ENCODE results near the gene RUSF1.
"Not testable (repeated sequence)": the region's sequence is repeated elsewhere in the genome, so short reads cannot be mapped to it uniquely, and the experiment has no call there.

The RUSF1 gene

DNA sequence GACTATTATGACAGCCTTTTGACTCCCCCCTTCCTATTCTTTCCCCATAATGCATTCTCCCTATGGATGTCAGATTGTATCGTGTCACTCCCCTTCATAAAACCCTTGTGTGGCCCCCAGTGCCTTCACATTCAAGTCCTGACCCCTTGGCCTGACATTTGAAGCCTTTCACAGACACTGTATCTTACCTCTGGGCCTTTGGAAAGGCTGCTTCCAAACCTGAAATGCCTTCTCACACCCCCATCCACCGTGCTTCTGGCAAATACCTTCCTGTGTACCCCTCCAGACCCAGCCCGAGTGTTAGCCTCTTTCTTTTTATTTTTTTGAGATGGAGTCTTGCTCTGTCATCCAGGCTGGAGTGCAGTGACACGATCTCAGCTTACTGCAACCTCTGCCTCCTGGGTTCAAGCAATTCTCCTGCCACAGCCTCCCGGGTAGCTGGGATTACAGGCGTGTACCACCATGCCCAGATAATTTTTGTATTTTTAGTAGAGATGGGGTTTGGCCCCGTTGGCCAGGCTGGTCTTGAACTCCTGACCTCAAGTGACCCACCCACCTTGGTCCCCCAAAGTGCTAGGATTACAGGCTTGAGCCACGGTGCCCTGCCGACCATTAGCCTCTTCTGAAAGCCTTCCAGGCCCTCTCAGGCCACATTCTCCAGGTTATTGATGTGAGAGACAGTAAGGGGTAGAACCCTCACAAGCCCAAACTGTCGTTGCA lies 46.8 kb downstream of the RUSF1 start:
- Mint-ChIP-seq H3K4me3 (no peak overlapping the region), H3K27ac (peak overlapping the region; percentile 66), H3K36me3 (ENCODE audit: low read depth) (peaks cover 16% of the 10 kb centered on the region), H3K27me3 (ENCODE audit: low read depth) (no peaks in the 10 kb centered on the region), H3K4me1 (ENCODE audit: low read depth) (peaks cover 24% of the 10 kb centered on the region), H3K9me3 (no peaks in the 10 kb centered on the region)

GRCh38 chr16:31460582-31461002 lies 47.6 kb downstream of the RUSF1 start:
- H3K4me3 Mint-ChIP-seq, result no peak overlapping the region
- no peaks in the 10 kb centered on the region for H3K9me3 Mint-ChIP-seq
- H3K4me1 Mint-ChIP-seq (ENCODE audit: low read depth), result peaks cover 30% of the 10 kb centered on the region
- no peaks in the 10 kb centered on the region for H3K27me3 Mint-ChIP-seq (ENCODE audit: low read depth)
- peaks cover 17% of the 10 kb centered on the region for H3K36me3 Mint-ChIP-seq (ENCODE audit: low read depth)
- peak overlapping the region; percentile 82 for H3K27ac Mint-ChIP-seq

DNA sequence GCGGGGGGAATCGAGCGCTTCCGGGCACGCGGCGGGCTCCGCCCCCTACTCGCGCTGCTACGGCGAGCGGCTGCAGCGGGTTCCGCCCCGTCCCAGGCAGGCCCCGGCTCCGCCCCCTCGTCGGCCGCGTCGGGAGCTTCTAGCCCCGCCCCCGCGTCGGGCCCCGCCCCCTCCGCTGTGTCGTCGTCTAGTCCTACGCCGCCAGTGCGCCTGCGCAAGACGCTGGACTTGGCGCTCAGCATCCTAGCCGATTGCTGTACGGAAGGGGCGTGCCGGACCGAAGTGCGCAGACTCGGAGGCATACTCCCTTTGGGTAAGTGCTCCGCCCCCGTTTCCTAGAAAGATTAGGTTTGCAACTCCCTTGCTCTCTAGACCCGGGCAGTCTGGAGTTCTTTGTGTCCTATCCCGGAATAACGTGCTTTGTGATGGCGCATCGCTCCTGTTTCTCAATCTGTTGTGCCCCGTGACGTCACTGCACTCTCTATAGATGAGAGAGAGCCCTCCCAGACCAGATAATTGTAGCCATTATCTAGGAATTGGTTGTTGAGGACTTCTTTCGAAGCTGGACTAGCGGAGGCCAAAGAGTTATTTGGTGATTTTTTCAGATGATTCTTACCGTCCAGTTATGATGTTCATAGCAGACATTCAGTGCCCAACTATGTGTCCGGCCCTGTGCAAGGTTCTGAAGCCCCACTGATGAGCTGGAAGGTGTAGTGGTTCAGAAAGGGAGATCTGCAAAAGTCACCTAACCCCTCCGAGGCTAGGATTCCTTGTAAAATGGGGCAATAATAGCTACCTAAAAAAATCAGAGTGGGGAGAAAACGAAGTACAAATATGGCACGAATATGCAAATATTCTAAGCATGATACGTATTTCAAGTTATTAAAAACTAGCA lies 48.3 kb downstream of the RUSF1 start:
- Mint-ChIP-seq H3K4me1 (ENCODE audit: low read depth) (peaks cover 34% of the 10 kb centered on the region), H3K36me3 (ENCODE audit: low read depth) (peaks cover 17% of the 10 kb centered on the region), H3K27ac (peak overlapping the region; percentile 96)

DNA sequence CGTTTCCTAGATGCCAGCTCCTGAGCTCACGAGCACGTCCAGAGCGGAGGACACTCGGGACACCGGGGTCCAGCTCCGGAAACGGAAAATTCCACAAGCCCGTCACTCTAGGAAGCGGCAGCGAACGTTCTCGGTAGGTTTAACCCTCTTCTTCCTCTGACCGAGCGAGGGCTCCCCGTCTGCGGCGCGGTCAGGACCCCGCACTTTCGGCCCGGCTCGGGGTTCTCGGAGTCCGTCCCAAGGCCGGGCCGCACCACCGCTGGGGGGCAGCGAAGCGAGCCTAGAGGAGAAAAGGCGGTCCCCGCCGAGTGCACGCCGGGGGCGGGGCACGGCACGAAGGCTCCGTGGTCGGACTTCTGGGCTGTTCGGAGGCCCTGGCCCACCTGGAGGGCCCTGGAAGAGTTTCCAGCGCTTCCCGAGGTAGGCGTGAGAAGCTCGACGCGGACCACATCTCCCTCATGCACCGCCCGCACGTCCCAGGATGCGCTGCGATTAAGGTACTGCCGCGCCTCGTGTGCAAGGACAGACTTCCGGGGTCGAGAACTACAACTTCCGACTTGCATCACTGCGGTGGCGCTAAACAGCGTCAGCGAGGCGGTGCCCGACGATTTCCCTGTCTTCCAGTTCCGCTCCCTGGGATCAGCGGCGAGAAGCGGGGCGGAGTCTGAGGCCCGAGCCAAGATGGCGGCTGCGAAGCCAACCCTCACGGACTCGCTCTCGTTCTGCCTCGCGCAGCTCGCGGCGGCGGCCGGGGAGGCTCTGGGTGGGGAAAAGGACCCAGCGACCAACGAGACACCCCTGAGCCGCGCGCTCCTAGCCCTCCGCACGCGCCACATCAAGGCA lies 49.1 kb downstream of the RUSF1 start, which contains the start of gene ARMC5:
Gene ARMC5, plus strand, starts transcription at position 658 of the 843 bp plus-strand sequence. Its CDS starts 24 bp downstream, at position 682.
- Mint-ChIP-seq H3K4me1 (ENCODE audit: low read depth) (peaks cover 35% of the 10 kb centered on the region), H3K9me3 (no peaks in the 10 kb centered on the region), H3K36me3 (ENCODE audit: low read depth) (peaks cover 15% of the 10 kb centered on the region), H3K27ac (peak within 1 kb of the TSS; percentile 96), H3K27me3 (ENCODE audit: low read depth) (no peaks in the 10 kb centered on the region), H3K4me3 (peak within 1 kb of the TSS; percentile 87)

More for the DNA sequence above, 48.3 kb downstream of the RUSF1 start:
- H3K4me3 Mint-ChIP-seq, result peak overlapping the region; percentile 87
- no peaks in the 10 kb centered on the region for H3K27me3 Mint-ChIP-seq (ENCODE audit: low read depth)
- no peaks in the 10 kb centered on the region for H3K9me3 Mint-ChIP-seq

DNA sequence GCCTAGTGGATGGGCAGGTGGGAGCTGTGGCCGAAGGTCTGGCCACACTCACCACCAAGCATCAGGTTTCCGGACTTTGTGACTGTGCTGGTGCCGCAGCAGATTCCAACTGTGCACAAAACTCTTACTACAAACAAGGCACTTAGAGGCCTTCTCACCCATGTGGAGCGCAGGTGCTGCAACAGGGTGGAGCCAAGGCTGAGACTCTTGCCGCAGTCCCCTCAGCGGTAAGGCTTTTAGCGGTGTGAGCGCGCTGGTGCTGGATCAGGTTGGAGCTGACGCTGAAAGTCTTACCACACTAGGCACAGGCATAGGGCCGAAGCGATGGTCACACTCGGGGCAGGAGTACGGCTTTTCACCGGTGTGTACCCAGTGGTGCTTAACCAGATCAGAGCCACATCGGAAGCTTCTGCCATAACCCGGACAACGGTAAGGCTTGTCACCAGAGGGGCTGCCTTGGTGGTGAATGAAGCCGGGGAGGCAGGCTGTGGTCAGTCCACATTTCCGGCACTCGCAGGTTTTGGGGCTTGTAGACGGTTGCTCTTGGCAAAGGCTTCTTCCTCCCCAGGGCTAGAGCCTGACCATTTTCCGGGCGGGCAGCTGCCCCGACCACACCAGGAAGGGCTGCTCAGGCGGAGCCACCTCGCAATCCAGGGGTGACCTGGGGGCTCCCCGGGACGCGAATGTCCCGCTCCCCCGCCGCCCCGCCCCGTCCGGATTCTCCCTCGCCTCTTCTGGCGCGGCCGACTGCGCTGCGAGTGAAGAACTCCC lies 49.9 kb downstream of the RUSF1 start:
- H3K27ac Mint-ChIP-seq, result peak overlapping the region; percentile 96
- no peaks in the 10 kb centered on the region for H3K27me3 Mint-ChIP-seq (ENCODE audit: low read depth)
- H3K4me1 Mint-ChIP-seq (ENCODE audit: low read depth), result peaks cover 39% of the 10 kb centered on the region
- peak overlapping the region; percentile 87 for H3K4me3 Mint-ChIP-seq
- H3K9me3 Mint-ChIP-seq, result no peaks in the 10 kb centered on the region
- H3K36me3 Mint-ChIP-seq (ENCODE audit: low read depth), result peaks cover 13% of the 10 kb centered on the region

DNA sequence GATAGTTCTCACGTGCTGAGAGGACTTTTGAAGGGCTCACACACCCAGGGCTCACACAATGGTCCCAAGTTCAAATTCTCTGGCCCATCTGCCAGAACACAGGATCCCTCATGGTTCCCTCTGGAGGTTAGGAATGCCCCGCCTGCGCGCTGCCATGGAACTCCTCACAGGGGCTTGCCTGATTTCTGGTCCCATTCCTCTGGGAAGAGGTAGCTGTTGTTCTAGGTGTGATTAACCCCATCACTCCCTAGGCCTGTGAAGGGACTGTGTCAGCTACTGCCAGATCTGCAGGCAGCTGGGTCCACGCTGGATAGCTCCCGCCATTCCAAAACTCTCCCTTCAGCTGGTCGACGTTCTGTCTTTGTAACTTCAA lies 51.2 kb downstream of the RUSF1 start:
- H3K9me3 Mint-ChIP-seq, result no peaks in the 10 kb centered on the region
- H3K36me3 Mint-ChIP-seq (ENCODE audit: low read depth), result peaks cover 9% of the 10 kb centered on the region
- H3K4me3 Mint-ChIP-seq, result peak overlapping the region; percentile 87
- H3K27ac Mint-ChIP-seq, result no peak overlapping the region
- no peaks in the 10 kb centered on the region for H3K27me3 Mint-ChIP-seq (ENCODE audit: low read depth)
- H3K4me1 Mint-ChIP-seq (ENCODE audit: low read depth), result peaks cover 39% of the 10 kb centered on the region

GRCh38 chr16:31455601-31456314 lies 52.4 kb downstream of the RUSF1 start:
- Mint-ChIP-seq H3K27me3 (ENCODE audit: low read depth) (no peaks in the 10 kb centered on the region), H3K27ac (peak overlapping the region; percentile 34), H3K4me1 (ENCODE audit: low read depth) (peaks cover 40% of the 10 kb centered on the region)

DNA sequence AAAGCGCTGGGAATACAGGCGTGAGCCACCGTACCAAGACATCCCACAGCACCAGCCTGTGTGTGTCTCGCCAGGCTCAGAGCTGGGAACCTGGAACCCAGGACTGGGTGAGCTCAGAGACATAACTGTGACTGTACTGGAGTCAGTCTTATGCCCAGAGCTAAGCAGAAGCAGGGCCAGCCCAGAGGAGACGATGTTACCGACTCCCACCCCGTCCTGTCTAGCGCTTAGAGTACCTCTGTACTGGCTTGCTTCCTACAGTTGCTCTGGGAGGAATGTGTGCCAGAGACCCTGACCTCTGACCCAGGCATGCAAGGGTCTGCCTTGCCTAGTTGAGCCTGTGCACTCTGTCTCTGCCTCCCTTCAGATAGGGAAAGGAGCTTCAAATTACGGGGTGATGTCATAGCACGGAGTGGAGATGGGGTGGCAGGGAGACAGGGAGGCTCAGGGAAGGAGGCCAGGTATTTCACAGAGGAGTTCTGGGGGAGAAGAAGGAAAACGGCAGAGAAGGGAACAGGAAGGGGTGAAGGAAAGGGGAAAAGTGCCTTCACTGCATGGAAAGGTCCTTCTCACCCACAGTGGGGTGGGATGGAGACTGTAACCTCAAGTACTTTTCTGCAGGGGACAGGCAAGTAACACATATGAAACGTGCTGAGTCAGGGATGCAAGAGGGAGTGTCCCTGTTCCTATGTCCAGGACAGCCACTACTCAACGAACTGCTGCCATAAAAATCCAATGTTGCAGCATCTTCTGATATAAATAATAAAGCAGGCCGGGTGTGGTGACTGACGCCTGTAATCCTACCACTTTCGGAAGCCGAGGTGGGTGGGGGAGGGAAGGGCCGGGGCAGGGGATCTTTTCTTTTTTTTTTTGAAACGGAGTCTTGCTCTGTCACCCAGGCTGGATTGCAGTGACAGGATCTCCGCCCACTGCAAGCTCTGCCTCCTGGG lies 54.7 kb downstream of the RUSF1 start:
- Mint-ChIP-seq H3K36me3 (ENCODE audit: low read depth) (peaks cover 9% of the 10 kb centered on the region), H3K27ac (no peak overlapping the region), H3K9me3 (no peaks in the 10 kb centered on the region), H3K4me3 (no peak overlapping the region), H3K27me3 (ENCODE audit: low read depth) (no peaks in the 10 kb centered on the region), H3K4me1 (ENCODE audit: low read depth) (peaks cover 34% of the 10 kb centered on the region)

More at GRCh38 chr16:31455601-31456314, 52.4 kb downstream of the RUSF1 start:
- Mint-ChIP-seq H3K9me3 (no peaks in the 10 kb centered on the region), H3K4me3 (no peak overlapping the region), H3K36me3 (ENCODE audit: low read depth) (peaks cover 9% of the 10 kb centered on the region)

- H3K27ac Mint-ChIP-seq, result no peak overlapping the region
- H3K9me3 Mint-ChIP-seq, result no peaks in the 10 kb centered on the region
- no peaks in the 10 kb centered on the region for H3K27me3 Mint-ChIP-seq (ENCODE audit: low read depth)
- peaks cover 9% of the 10 kb centered on the region for H3K36me3 Mint-ChIP-seq (ENCODE audit: low read depth)
- peaks cover 28% of the 10 kb centered on the region for H3K4me1 Mint-ChIP-seq (ENCODE audit: low read depth)
- H3K4me3 Mint-ChIP-seq, result no peak overlapping the region
Observed at GRCh38 chr16:31452631-31453106, 55.5 kb downstream of the RUSF1 start.

- H3K27ac Mint-ChIP-seq, result no peak overlapping the region
- H3K4me1 Mint-ChIP-seq (ENCODE audit: low read depth), result peaks cover 24% of the 10 kb centered on the region
- H3K9me3 Mint-ChIP-seq, result no peaks in the 10 kb centered on the region
- H3K36me3 Mint-ChIP-seq (ENCODE audit: low read depth), result peaks cover 9% of the 10 kb centered on the region
- no peak overlapping the region for H3K4me3 Mint-ChIP-seq
- H3K27me3 Mint-ChIP-seq (ENCODE audit: low read depth), result no peaks in the 10 kb centered on the region
Observed at GRCh38 chr16:31451681-31452351, 56.4 kb downstream of the RUSF1 start.

GRCh38 chr16:31451201-31451600 lies 57.0 kb downstream of the RUSF1 start:
- Mint-ChIP-seq H3K36me3 (ENCODE audit: low read depth) (peaks cover 7% of the 10 kb centered on the region), H3K27ac (no peak overlapping the region), H3K4me1 (ENCODE audit: low read depth) (peaks cover 20% of the 10 kb centered on the region), H3K27me3 (ENCODE audit: low read depth) (no peaks in the 10 kb centered on the region), H3K4me3 (no peak overlapping the region), H3K9me3 (no peaks in the 10 kb centered on the region)

- not testable (repeated sequence) for H3K4me3 Mint-ChIP-seq; H3K9me3 Mint-ChIP-seq; H3K36me3 Mint-ChIP-seq (ENCODE audit: low read depth); H3K27me3 Mint-ChIP-seq (ENCODE audit: low read depth); H3K27ac Mint-ChIP-seq
- peaks cover 10% of the 10 kb centered on the region for H3K4me1 Mint-ChIP-seq (ENCODE audit: low read depth)
Observed at GRCh38 chr16:31445931-31446330, 62.3 kb downstream of the RUSF1 start.
